GM12878 (cell line): ENCODE measurements around the gene MYT1. TPM values are rescaled to one million over a fixed set of nuclear protein-coding genes. Genes with fewer than 3 reads are reported as not detected.
A peak's percentile ranks its signal among the peaks of the same experiment; 100 is the strongest.

Experiments used
- polyA plus RNA-seq, 11 experiments: library from polyadenylated mRNA; depleted of rRNA in 4 of 11; unstranded in 6 of 11; stranded (reverse) in 5 of 11; fragments of >200 nt; fragmentation: Nextera tagmentation in 4 of 11; fragmentation: Illumina TruSeq in 1 of 11; extraction: Ambion mirVana in 4 of 11; extraction: Trizol in 1 of 11; gene quantifications; 1 replicate in 1 of 11; 2 replicates in 10 of 11; pipeline versions ENCODE4 v1.2.1 to v1.2.3, GENCODE V29; 2011 to 2016; ENCODE audit warnings: inconsistent platforms in 2 of 11, missing spikeins in 2 of 11, low read depth in 1 of 11
- total RNA-seq, 4 experiments: library from RNA; depleted of rRNA in 3 of 4; stranded (reverse); fragments of >200 nt in 3 of 4; fragmentation: Illumina TruSeq in 1 of 4; extraction: Trizol in 1 of 4; gene quantifications; 2 replicates each; pipeline versions ENCODE4 v1.2.1 to v1.2.3, GENCODE V29; 2013 to 2021
- TF ChIP-seq, protein P1 (sequence below): fragments of 450-650 bp; IDR thresholded peaks from 2 replicates; pipeline ENCODE4 v1.6.1; 2017; ENCODE audit warnings: mild to moderate bottlenecking, moderate library complexity
- TF ChIP-seq, protein P2 (sequence below): fragments of 450-650 bp; IDR thresholded peaks from 2 replicates; pipeline ENCODE4 v1.6.1; 2016; ENCODE audit warnings: mild to moderate bottlenecking, moderate library complexity, borderline replicate concordance
- TF ChIP-seq, protein P3 (sequence below): fragments of 450-650 bp; IDR thresholded peaks from 2 replicates; pipeline ENCODE4 v1.6.1; 2014; ENCODE audit warnings: mild to moderate bottlenecking
- TF ChIP-seq, protein P4 (sequence below): fragments of 450-650 bp; IDR thresholded peaks from 2 replicates; pipeline ENCODE4 v1.6.1; 2018; ENCODE audit warnings: mild to moderate bottlenecking, low read depth, moderate library complexity; ENCODE audit not compliant: partially characterized antibody

MYT1 gene
- total and polyA plus RNA-seq, 10 of the 15 experiments (the other 5 are each of a cell fraction or from before 2014, with no cell fraction given) = 0.01 to 0.10 TPM; not detected in 8

DNA sequence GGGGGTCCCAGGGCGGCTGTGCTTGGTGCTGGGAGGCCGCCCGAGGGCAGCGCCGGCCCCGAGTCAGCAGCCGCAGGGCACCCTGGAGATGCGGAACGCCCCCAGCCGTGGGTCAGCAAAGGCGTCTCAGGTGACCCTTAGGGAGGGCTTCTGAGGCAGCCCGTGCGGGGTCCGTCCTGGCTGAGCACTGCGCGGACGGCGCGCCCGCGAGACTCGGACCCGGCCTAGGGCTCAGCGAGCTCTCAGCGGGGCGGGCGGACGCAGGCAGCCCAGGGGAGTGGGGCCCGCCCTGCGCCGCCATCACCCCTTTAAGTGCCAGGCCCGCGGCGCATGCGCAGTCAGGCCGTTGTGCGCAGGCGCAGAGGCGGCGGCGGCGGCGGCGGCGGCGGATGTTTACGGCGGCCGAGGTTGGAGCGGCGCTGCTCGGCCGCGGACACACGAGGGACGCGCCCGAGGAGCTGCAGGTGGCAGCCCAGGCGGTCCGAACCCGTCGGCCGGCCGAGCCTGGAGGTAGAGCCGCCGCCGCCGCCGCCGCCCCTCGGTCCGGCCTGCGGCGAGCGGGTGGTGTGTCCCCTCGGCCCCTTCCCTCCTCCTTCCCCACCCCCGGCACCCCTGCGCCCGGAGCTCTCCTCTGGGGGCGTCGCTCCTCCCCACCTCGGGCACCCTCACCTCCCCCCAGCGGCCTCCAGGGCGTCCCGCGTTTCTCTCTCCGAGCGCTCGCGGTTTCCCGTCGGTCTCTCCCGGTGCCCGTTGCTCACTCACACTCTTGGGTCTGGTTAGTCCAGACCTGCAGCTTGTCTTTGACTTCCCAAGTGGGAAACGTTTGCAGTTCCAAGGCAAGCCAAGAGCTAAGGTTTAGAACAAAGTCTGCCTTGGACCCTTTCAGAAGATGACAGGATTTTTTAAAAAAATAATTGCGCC is 91.4 kb downstream of the MYT1 start, which contains the start of gene PCMTD2 (continued):
- TF ChIP-seq, protein P1, sequence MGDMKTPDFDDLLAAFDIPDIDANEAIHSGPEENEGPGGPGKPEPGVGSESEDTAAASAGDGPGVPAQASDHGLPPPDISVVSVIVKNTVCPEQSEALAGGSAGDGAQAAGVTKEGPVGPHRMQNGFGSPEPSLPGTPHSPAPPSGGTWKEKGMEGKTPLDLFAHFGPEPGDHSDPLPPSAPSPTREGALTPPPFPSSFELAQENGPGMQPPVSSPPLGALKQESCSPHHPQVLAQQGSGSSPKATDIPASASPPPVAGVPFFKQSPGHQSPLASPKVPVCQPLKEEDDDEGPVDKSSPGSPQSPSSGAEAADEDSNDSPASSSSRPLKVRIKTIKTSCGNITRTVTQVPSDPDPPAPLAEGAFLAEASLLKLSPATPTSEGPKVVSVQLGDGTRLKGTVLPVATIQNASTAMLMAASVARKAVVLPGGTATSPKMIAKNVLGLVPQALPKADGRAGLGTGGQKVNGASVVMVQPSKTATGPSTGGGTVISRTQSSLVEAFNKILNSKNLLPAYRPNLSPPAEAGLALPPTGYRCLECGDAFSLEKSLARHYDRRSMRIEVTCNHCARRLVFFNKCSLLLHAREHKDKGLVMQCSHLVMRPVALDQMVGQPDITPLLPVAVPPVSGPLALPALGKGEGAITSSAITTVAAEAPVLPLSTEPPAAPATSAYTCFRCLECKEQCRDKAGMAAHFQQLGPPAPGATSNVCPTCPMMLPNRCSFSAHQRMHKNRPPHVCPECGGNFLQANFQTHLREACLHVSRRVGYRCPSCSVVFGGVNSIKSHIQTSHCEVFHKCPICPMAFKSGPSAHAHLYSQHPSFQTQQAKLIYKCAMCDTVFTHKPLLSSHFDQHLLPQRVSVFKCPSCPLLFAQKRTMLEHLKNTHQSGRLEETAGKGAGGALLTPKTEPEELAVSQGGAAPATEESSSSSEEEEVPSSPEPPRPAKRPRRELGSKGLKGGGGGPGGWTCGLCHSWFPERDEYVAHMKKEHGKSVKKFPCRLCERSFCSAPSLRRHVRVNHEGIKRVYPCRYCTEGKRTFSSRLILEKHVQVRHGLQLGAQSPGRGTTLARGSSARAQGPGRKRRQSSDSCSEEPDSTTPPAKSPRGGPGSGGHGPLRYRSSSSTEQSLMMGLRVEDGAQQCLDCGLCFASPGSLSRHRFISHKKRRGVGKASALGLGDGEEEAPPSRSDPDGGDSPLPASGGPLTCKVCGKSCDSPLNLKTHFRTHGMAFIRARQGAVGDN = peak; percentile 95
- TF ChIP-seq, protein P2, sequence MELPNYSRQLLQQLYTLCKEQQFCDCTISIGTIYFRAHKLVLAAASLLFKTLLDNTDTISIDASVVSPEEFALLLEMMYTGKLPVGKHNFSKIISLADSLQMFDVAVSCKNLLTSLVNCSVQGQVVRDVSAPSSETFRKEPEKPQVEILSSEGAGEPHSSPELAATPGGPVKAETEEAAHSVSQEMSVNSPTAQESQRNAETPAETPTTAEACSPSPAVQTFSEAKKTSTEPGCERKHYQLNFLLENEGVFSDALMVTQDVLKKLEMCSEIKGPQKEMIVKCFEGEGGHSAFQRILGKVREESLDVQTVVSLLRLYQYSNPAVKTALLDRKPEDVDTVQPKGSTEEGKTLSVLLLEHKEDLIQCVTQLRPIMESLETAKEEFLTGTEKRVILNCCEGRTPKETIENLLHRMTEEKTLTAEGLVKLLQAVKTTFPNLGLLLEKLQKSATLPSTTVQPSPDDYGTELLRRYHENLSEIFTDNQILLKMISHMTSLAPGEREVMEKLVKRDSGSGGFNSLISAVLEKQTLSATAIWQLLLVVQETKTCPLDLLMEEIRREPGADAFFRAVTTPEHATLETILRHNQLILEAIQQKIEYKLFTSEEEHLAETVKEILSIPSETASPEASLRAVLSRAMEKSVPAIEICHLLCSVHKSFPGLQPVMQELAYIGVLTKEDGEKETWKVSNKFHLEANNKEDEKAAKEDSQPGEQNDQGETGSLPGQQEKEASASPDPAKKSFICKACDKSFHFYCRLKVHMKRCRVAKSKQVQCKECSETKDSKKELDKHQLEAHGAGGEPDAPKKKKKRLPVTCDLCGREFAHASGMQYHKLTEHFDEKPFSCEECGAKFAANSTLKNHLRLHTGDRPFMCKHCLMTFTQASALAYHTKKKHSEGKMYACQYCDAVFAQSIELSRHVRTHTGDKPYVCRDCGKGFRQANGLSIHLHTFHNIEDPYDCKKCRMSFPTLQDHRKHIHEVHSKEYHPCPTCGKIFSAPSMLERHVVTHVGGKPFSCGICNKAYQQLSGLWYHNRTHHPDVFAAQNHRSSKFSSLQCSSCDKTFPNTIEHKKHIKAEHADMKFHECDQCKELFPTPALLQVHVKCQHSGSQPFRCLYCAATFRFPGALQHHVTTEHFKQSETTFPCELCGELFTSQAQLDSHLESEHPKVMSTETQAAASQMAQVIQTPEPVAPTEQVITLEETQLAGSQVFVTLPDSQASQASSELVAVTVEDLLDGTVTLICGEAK = no peak
- TF ChIP-seq, protein P3, sequence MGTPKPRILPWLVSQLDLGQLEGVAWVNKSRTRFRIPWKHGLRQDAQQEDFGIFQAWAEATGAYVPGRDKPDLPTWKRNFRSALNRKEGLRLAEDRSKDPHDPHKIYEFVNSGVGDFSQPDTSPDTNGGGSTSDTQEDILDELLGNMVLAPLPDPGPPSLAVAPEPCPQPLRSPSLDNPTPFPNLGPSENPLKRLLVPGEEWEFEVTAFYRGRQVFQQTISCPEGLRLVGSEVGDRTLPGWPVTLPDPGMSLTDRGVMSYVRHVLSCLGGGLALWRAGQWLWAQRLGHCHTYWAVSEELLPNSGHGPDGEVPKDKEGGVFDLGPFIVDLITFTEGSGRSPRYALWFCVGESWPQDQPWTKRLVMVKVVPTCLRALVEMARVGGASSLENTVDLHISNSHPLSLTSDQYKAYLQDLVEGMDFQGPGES = no peak
- TF ChIP-seq, protein P4, sequence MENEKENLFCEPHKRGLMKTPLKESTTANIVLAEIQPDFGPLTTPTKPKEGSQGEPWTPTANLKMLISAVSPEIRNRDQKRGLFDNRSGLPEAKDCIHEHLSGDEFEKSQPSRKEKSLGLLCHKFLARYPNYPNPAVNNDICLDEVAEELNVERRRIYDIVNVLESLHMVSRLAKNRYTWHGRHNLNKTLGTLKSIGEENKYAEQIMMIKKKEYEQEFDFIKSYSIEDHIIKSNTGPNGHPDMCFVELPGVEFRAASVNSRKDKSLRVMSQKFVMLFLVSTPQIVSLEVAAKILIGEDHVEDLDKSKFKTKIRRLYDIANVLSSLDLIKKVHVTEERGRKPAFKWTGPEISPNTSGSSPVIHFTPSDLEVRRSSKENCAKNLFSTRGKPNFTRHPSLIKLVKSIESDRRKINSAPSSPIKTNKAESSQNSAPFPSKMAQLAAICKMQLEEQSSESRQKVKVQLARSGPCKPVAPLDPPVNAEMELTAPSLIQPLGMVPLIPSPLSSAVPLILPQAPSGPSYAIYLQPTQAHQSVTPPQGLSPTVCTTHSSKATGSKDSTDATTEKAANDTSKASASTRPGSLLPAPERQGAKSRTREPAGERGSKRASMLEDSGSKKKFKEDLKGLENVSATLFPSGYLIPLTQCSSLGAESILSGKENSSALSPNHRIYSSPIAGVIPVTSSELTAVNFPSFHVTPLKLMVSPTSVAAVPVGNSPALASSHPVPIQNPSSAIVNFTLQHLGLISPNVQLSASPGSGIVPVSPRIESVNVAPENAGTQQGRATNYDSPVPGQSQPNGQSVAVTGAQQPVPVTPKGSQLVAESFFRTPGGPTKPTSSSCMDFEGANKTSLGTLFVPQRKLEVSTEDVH = no peak
